Panc1 (cell line): ENCODE results near the gene B9D1. TPM values are rescaled to one million over a fixed set of nuclear protein-coding genes. Genes with fewer than 3 reads are reported as not detected.

Experiments used
- ATAC-seq: fragments of 200-7000 bp; cut with Tn5 transposase; 2 replicates; pipeline ENCODE4 v1.9.1; 2020; ENCODE audit warnings: mild to moderate bottlenecking, moderate library complexity
- BruUV-seq: library from RNA; stranded (reverse); fragments of 400-500 nt; replicated peaks from 2 replicates; lab custom pipeline; 2021; lab: Mats Ljungman, UMichigan
- CTCF ChIA-PET: fragments of 300-600 bp; sonication (Branson Sonifier 250); formaldehyde crosslinking; loops from one replicate; lab custom pipeline; 2022; ENCODE audit warnings: antibody characterized with exemption; lab: Charles Lee
- POLR2A ChIA-PET: fragments of 300-600 bp; sonication (Branson Sonifier 250); formaldehyde crosslinking; loops from one replicate; lab custom pipeline; 2022; ENCODE audit warnings: antibody characterized with exemption; lab: Charles Lee
- DNase-seq: peaks from one replicate; pipeline ENCODE4 v3.0.0-alpha.2; 2010; ENCODE audit warnings: low read depth, low spot score
- H3K27ac ChIP-seq: 2 replicates; pipeline ENCODE4 v1.5.1; 2011; ENCODE audit warnings: mild to moderate bottlenecking, low read length, inconsistent platforms
- H3K27me3 ChIP-seq: fragments of 200-500 bp; sonication (Bioruptor generic); 2 replicates; pipeline ENCODE4 v1.6.0; 2014; ENCODE audit warnings: low read length, inconsistent platforms; ENCODE audit not compliant: control insufficient read depth, insufficient read depth
- H3K36me3 ChIP-seq: fragments of 200-500 bp; sonication (Bioruptor generic); 2 replicates; pipeline ENCODE4 v1.5.1; 2014; ENCODE audit warnings: inconsistent platforms, mild to moderate bottlenecking, low read length, moderate library complexity; ENCODE audit not compliant: control insufficient read depth, insufficient read depth
- H3K4me1 ChIP-seq: 2 replicates; pipeline ENCODE4 v1.5.1; 2011; ENCODE audit warnings: inconsistent platforms, mild to moderate bottlenecking, low read length, moderate library complexity; ENCODE audit not compliant: control insufficient read depth, insufficient read depth
- H3K4me3 ChIP-seq, 2 experiments: 2 replicates each; pipeline ENCODE4 v1.5.1; 2011 to 2012; ENCODE audit warnings: low read depth in 2 of 2, low read length in 2 of 2, mild to moderate bottlenecking in 2 of 2, inconsistent platforms in 1 of 2, moderate library complexity in 1 of 2
- H3K9me3 ChIP-seq: fragments of 200-500 bp; sonication (Bioruptor generic); 2 replicates; pipeline ENCODE4 v1.5.1; 2014; ENCODE audit warnings: low read depth, mild to moderate bottlenecking, inconsistent platforms, low read length, moderate library complexity; ENCODE audit not compliant: control insufficient read depth, insufficient read depth
- POLR2AphosphoS5 ChIP-seq: IDR thresholded peaks from 2 replicates; pipeline ENCODE4 v1.6.1; 2012; ENCODE audit warnings: mild to moderate bottlenecking, low read depth, low read length, moderate library complexity
- SIN3A ChIP-seq: IDR thresholded peaks from 2 replicates; pipeline ENCODE4 v1.6.1; 2012; ENCODE audit warnings: low read depth, mild to moderate bottlenecking, low read length, moderate library complexity, borderline replicate concordance; ENCODE audit not compliant: insufficient read depth
- in situ Hi-C: cut with HindIII; loops from 2 replicates; pipeline ENCODE4 v1.10.0; 2016; ENCODE audit warnings: low sequenced_read_pairs, low pct_unique_long_range_greater_than_20kb
- intact Hi-C: fragments of 100-400 bp; cut with micrococcal nuclease; formaldehyde crosslinking; loops from one replicate; pipeline ENCODE4 v1.10.0; 2022; ENCODE audit not compliant: unreplicated experiment
- total RNA-seq: library from RNA; stranded (reverse); gene quantifications from one replicate; pipeline ENCODE4 v1.2.1, GENCODE V29; 2021; ENCODE audit not compliant: unreplicated experiment
- TF ChIP-seq, protein P1 (sequence below), 2 experiments: IDR thresholded peaks; 2 replicates each; pipeline ENCODE4 v1.6.1; 2011 to 2012; ENCODE audit warnings: low read depth in 2 of 2, control low read depth in 1 of 2, low read length in 1 of 2, mild to moderate bottlenecking in 1 of 2, moderate library complexity in 1 of 2; ENCODE audit not compliant: insufficient read depth in 1 of 2
- TF ChIP-seq, protein P2 (sequence below): fragments of 450-650 bp; IDR thresholded peaks from 2 replicates; pipeline ENCODE4 v1.5.1; 2017; ENCODE audit warnings: mild to moderate bottlenecking

B9D1 gene
- total RNA-seq, 1 experiment from 2014 or later: 19.1 TPM

DNA sequence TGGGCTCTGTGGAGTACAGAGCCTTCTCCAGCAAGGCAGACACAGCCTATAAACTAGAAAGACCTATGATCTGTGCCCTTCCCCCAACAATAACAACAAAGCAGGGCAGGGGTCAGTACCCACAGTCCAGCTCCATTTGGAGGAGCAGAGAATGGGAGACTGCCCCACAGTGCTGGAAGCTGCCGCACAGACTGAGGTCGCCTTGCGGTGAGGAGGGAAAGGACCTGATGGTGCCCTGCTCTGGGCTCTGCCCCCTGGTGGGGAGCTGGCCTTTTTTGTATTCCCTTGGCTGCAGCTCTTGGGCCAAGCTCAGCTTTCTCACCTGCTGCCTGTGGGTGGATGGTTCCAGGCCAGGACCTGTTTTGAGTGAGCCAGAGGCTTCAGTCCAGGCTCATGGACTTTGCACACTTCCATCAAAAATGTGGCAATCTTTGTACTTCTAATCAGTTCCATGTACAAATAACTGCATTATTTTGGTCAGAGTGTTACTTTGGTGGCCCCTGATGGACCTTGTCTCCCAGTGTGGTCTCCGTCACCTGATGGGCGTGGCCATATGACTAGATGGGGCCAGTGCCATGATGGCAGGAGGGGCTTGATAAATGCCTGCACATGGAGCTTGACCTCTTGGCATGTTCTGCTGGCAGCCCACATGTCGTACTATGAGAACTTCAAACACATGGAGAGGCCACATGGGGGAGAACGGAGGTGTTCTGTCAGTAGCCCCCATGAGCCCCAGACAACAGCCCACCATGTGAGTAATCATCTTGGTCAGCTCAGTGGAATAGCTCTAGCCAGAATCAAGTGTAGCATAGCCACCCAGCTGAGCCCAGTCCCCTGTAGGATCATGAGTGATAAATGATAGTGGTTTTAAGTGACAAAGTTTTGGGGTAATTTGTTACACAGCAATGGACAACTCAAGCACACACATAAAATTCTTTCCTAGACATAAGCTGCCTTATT is 24.2 kb downstream of the B9D1 start:
- H3K4me1 ChIP-seq: no peaks in the 10 kb centered on the region
- no TSS peak for BruUV-seq
- no peak overlapping the region for H3K27ac ChIP-seq
- ChIA-PET POLR2A (no interaction called here), CTCF (interaction anchor here (0.6 kb wide), 2 partner anchors 158 to 320 kb away, joined by 3 to 5 read pairs; no protein-coding TSS in a partner anchor)
- ATAC-seq (peak; percentile 70), DNase-seq (no peak)
- H3K36me3 ChIP-seq: no peaks in the 10 kb centered on the region
- in situ Hi-C loops: no loop called here
- no peak overlapping the region for H3K4me3 ChIP-seq
- intact Hi-C loops: no loop called here
- H3K27me3 ChIP-seq: no peaks in the 10 kb centered on the region
- TF ChIP-seq POLR2AphosphoS5 (no peak; the same call in 1 of the 2 replicates), SIN3A (no peak)
- TF ChIP-seq, protein P1, sequence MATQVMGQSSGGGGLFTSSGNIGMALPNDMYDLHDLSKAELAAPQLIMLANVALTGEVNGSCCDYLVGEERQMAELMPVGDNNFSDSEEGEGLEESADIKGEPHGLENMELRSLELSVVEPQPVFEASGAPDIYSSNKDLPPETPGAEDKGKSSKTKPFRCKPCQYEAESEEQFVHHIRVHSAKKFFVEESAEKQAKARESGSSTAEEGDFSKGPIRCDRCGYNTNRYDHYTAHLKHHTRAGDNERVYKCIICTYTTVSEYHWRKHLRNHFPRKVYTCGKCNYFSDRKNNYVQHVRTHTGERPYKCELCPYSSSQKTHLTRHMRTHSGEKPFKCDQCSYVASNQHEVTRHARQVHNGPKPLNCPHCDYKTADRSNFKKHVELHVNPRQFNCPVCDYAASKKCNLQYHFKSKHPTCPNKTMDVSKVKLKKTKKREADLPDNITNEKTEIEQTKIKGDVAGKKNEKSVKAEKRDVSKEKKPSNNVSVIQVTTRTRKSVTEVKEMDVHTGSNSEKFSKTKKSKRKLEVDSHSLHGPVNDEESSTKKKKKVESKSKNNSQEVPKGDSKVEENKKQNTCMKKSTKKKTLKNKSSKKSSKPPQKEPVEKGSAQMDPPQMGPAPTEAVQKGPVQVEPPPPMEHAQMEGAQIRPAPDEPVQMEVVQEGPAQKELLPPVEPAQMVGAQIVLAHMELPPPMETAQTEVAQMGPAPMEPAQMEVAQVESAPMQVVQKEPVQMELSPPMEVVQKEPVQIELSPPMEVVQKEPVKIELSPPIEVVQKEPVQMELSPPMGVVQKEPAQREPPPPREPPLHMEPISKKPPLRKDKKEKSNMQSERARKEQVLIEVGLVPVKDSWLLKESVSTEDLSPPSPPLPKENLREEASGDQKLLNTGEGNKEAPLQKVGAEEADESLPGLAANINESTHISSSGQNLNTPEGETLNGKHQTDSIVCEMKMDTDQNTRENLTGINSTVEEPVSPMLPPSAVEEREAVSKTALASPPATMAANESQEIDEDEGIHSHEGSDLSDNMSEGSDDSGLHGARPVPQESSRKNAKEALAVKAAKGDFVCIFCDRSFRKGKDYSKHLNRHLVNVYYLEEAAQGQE (IDR thresholded peaks at IDR 0.05; ENCODE audit: insufficient read depth in 1 of 2, low read depth in 2 of 2, low read length in 1 of 2): no peak
- TF ChIP-seq, protein P2, sequence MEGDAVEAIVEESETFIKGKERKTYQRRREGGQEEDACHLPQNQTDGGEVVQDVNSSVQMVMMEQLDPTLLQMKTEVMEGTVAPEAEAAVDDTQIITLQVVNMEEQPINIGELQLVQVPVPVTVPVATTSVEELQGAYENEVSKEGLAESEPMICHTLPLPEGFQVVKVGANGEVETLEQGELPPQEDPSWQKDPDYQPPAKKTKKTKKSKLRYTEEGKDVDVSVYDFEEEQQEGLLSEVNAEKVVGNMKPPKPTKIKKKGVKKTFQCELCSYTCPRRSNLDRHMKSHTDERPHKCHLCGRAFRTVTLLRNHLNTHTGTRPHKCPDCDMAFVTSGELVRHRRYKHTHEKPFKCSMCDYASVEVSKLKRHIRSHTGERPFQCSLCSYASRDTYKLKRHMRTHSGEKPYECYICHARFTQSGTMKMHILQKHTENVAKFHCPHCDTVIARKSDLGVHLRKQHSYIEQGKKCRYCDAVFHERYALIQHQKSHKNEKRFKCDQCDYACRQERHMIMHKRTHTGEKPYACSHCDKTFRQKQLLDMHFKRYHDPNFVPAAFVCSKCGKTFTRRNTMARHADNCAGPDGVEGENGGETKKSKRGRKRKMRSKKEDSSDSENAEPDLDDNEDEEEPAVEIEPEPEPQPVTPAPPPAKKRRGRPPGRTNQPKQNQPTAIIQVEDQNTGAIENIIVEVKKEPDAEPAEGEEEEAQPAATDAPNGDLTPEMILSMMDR: peak; percentile 69; the same call in 1 of the 2 replicates
- no peaks in the 10 kb centered on the region for H3K9me3 ChIP-seq

- ChIA-PET CTCF (interaction anchor here (0.6 kb wide), 1 partner anchor 127 kb away, joined by 3 read pairs; no protein-coding TSS in a partner anchor), POLR2A (no interaction called here)
- no peak for ATAC-seq
- Histone ChIP-seq H3K27me3 (no peaks in the 10 kb centered on the region), H3K9me3 (no peaks in the 10 kb centered on the region), H3K36me3 (no peaks in the 10 kb centered on the region), H3K4me3 (no peak overlapping the region), H3K27ac (no peak overlapping the region), H3K4me1 (no peaks in the 10 kb centered on the region)
- in situ Hi-C loops (no loop called here), intact Hi-C loops (no loop called here)
- DNase-seq: no peak
- BruUV-seq: no TSS peak
- TF ChIP-seq, protein P1 (IDR thresholded peaks at IDR 0.05; ENCODE audit: insufficient read depth in 1 of 2, low read depth in 2 of 2, low read length in 1 of 2): no peak
- TF ChIP-seq SIN3A: no peak
- TF ChIP-seq, protein P2: no peak
Observed at GRCh38 chr17:19337712-19338023, 24.9 kb downstream of the B9D1 start.
